WTC11 (cell line): ENCODE data around the gene CCDC57.

Experiments
- CTCF ChIP-seq: fragments of 200-600 bp; IDR thresholded peaks from 2 replicates; pipeline ENCODE4 v1.8.0; 2022; ENCODE audit warnings: antibody characterized with exemption
- FOXP4 ChIP-seq: sonication (generic); formaldehyde crosslinking; IDR thresholded peaks from 2 replicates; pipeline ENCODE4 v1.8.0; 2022; ENCODE audit warnings: mild to moderate bottlenecking, missing genetic modification reagents
- JUN ChIP-seq: sonication (generic); formaldehyde crosslinking; IDR thresholded peaks from 2 replicates; pipeline ENCODE4 v1.8.0; 2023; ENCODE audit warnings: mild to moderate bottlenecking, missing genetic modification reagents
- PRDM15 ChIP-seq: sonication (generic); formaldehyde crosslinking; IDR thresholded peaks from 2 replicates; pipeline ENCODE4 v1.8.0; 2022; ENCODE audit warnings: missing genetic modification reagents
- RELA ChIP-seq: sonication (generic); formaldehyde crosslinking; IDR thresholded peaks from 2 replicates; pipeline ENCODE4 v1.8.1; 2022; ENCODE audit warnings: missing genetic modification reagents, mild to moderate bottlenecking, borderline replicate concordance

- TF ChIP-seq RELA (CRISPR knock-in tag) (no peak), PRDM15 (CRISPR knock-in tag) (no peak), JUN (CRISPR knock-in tag) (no peak), FOXP4 (CRISPR knock-in tag) (no peak), CTCF (no peak)
These were observed 43.7 kb upstream of the CCDC57 start for GRCh38 chr17:82256242-82256885.
